CD4-positive, alpha-beta T cell (primary cell): ENCODE data around the gene SPSB1. TPM values are rescaled to one million over a fixed set of nuclear protein-coding genes. Genes with fewer than 3 reads are reported as not detected.

Experiments used
- ATAC-seq: fragments of 200-7000 bp; cut with Tn5 transposase; one replicate; pipeline ENCODE4 v1.10.0; 2022; ENCODE audit warnings: mild to moderate bottlenecking; ENCODE audit not compliant: poor library complexity
- CTCF ChIA-PET: fragments of 350-600 bp; sonication (Branson Sonifier 250); formaldehyde crosslinking; loops from one replicate; lab custom pipeline; 2021; ENCODE audit warnings: antibody characterized with exemption, inconsistent platforms; lab: Charles Lee
- POLR2A ChIA-PET: fragments of 350-600 bp; sonication (Branson Sonifier 250); formaldehyde crosslinking; loops from one replicate; lab custom pipeline; 2021; ENCODE audit warnings: antibody characterized with exemption, inconsistent platforms; lab: Charles Lee
- DNase-seq, 14 experiments: peaks; one replicate each; pipeline ENCODE4 v3.0.0-alpha.2; 2013 to 2020; ENCODE audit warnings: mixed read lengths in 2 of 14
- H3K27ac ChIP-seq, 2 donors: one replicate each; pipeline versions ENCODE4 v1.5.1 to v1.7.0; 2013; ENCODE audit warnings: low read length in 2 of 2, low read depth in 1 of 2, mild to moderate bottlenecking in 1 of 2
- H3K27me3 ChIP-seq, 2 experiments: 1 replicate in 1 of 2; 2 replicates in 1 of 2; pipeline versions ENCODE4 v1.6.1 to v1.7.0; 2013; ENCODE audit warnings: low read length in 2 of 2, control low read depth in 1 of 2, mild to moderate bottlenecking in 1 of 2, moderate library complexity in 1 of 2; ENCODE audit not compliant: insufficient read depth in 2 of 2, control insufficient read depth in 1 of 2
- H3K36me3 ChIP-seq: one replicate; pipeline ENCODE4 v1.6.1; 2013; ENCODE audit warnings: low read length, control low read depth; ENCODE audit not compliant: insufficient read depth
- H3K4me1 ChIP-seq: one replicate; pipeline ENCODE4 v1.6.1; 2013; ENCODE audit warnings: low read length, control low read depth; ENCODE audit not compliant: insufficient read depth
- H3K4me3 ChIP-seq: one replicate; pipeline ENCODE4 v1.5.1; 2013; ENCODE audit warnings: mild to moderate bottlenecking, low read length, moderate library complexity
- H3K9me3 ChIP-seq, 2 experiments: 1 replicate in 1 of 2; 2 replicates in 1 of 2; pipeline versions ENCODE4 v1.6.1 to v1.7.0; 2013; ENCODE audit warnings: low read length in 2 of 2, mild to moderate bottlenecking in 2 of 2, control low read depth in 1 of 2, moderate library complexity in 1 of 2; ENCODE audit not compliant: control insufficient read depth in 1 of 2, insufficient read depth in 1 of 2
- H3K27ac Mint-ChIP-seq: one replicate; pipeline ENCODE4 v1.8.0; 2020; ENCODE audit warnings: mixed read lengths
- H3K27me3 Mint-ChIP-seq: one replicate; pipeline ENCODE4 v1.8.0; 2021; ENCODE audit warnings: mixed read lengths
- H3K36me3 Mint-ChIP-seq: one replicate; pipeline ENCODE4 v1.8.0; 2021; ENCODE audit warnings: low read depth, mixed read lengths
- H3K4me1 Mint-ChIP-seq: one replicate; pipeline ENCODE4 v1.8.0; 2021; ENCODE audit warnings: low read depth, mixed read lengths
- H3K4me3 Mint-ChIP-seq: one replicate; pipeline ENCODE4 v1.8.0; 2020; ENCODE audit warnings: mild to moderate bottlenecking, mixed read lengths
- H3K9me3 Mint-ChIP-seq: one replicate; pipeline ENCODE4 v1.8.0; 2020; ENCODE audit warnings: mixed read lengths
- intact Hi-C, 2 experiments: fragments of 100-400 bp; cut with DNase I in 1 of 2; cut with micrococcal nuclease in 1 of 2; formaldehyde crosslinking; loops; one replicate each; pipeline versions ENCODE4 v1.15.1 to v1.9.0; 2023 to 2025; cut with DNase I, micrococcal nuclease
- total RNA-seq, 174 experiments: library from RNA in 2 of 174; stranded (reverse) in 2 of 174; gene quantifications; one replicate each; pipeline ENCODE4 v1.2.3 and lab custom pipeline; 2021 to 2026
- TF ChIP-seq, protein P1 (sequence below): fragments of 200-600 bp; IDR thresholded peaks from one replicate; pipeline ENCODE4 v1.8.0; 2022; ENCODE audit warnings: antibody characterized with exemption, mild to moderate bottlenecking

Gene SPSB1
- total RNA-seq, 2 experiments from 2014 or later = 1.9 to 2.3 TPM

DNA sequence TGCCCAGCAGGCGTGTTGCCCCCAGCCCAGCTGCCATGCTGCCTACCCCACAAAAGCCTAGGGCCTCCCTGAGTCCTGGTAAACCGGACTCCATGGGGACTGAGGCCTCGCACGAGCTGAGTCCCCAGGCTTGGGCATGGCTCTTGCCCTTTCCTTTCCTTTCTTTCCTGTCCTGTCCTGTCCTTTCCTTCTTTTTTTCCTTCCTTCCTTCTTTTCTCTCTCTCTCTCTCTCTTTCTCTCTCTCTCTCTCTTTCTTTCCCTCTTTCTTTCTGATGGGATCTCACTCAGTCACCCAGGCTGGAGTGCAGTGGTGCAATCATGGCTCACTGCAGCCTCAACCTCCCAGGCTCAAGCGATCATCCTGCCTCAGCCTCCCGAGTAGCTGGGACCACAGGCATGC lies 104.4 kb downstream of the SPSB1 start:
- peaks cover 0 to 6% of the 10 kb centered on the region in 2 experiments for H3K9me3 ChIP-seq
- Mint-ChIP-seq H3K27ac (no peak overlapping the region), H3K4me3 (no peak overlapping the region), H3K27me3 (no peaks in the 10 kb centered on the region), H3K9me3 (peaks cover 4% of the 10 kb centered on the region), H3K4me1 (peaks cover 13% of the 10 kb centered on the region), H3K36me3 (no peaks in the 10 kb centered on the region)
- TF ChIP-seq, protein P1, sequence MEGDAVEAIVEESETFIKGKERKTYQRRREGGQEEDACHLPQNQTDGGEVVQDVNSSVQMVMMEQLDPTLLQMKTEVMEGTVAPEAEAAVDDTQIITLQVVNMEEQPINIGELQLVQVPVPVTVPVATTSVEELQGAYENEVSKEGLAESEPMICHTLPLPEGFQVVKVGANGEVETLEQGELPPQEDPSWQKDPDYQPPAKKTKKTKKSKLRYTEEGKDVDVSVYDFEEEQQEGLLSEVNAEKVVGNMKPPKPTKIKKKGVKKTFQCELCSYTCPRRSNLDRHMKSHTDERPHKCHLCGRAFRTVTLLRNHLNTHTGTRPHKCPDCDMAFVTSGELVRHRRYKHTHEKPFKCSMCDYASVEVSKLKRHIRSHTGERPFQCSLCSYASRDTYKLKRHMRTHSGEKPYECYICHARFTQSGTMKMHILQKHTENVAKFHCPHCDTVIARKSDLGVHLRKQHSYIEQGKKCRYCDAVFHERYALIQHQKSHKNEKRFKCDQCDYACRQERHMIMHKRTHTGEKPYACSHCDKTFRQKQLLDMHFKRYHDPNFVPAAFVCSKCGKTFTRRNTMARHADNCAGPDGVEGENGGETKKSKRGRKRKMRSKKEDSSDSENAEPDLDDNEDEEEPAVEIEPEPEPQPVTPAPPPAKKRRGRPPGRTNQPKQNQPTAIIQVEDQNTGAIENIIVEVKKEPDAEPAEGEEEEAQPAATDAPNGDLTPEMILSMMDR = no peak
- ChIA-PET CTCF (no interaction called here), POLR2A (no interaction called here)
- H3K27me3 ChIP-seq = no peaks in the 10 kb centered on the region
- intact Hi-C loops = no loop called here
- no peaks in the 10 kb centered on the region for H3K36me3 ChIP-seq
- no peak for DNase-seq
- no peak overlapping the region for H3K27ac ChIP-seq
- no peak for ATAC-seq
- H3K4me3 ChIP-seq = no peak overlapping the region
- peaks cover 23% of the 10 kb centered on the region for H3K4me1 ChIP-seq

- Histone ChIP-seq H3K9me3 (peaks cover 0 to 6% of the 10 kb centered on the region in 2 experiments), H3K4me3 (no peak overlapping the region), H3K27ac (no peak overlapping the region), H3K4me1 (peaks cover 23% of the 10 kb centered on the region), H3K27me3 (no peaks in the 10 kb centered on the region), H3K36me3 (no peaks in the 10 kb centered on the region)
- Mint-ChIP-seq H3K4me1 (peaks cover 13% of the 10 kb centered on the region), H3K27ac (no peak overlapping the region), H3K36me3 (no peaks in the 10 kb centered on the region), H3K9me3 (peaks cover 4% of the 10 kb centered on the region), H3K27me3 (no peaks in the 10 kb centered on the region), H3K4me3 (no peak overlapping the region)
- intact Hi-C loops = no loop called here
- ATAC-seq (no peak), DNase-seq (no peak)
- CTCF ChIA-PET = no interaction called here
- TF ChIP-seq, protein P1 = no peak
- POLR2A ChIA-PET = interaction anchor here (1.1 kb wide), 1 partner anchor 519 kb away, joined by 3 read pairs; the partner anchor contains the start of gene ENO1
Measured at GRCh38 chr1:9397997-9398526, 105.4 kb downstream of the SPSB1 start.

DNA sequence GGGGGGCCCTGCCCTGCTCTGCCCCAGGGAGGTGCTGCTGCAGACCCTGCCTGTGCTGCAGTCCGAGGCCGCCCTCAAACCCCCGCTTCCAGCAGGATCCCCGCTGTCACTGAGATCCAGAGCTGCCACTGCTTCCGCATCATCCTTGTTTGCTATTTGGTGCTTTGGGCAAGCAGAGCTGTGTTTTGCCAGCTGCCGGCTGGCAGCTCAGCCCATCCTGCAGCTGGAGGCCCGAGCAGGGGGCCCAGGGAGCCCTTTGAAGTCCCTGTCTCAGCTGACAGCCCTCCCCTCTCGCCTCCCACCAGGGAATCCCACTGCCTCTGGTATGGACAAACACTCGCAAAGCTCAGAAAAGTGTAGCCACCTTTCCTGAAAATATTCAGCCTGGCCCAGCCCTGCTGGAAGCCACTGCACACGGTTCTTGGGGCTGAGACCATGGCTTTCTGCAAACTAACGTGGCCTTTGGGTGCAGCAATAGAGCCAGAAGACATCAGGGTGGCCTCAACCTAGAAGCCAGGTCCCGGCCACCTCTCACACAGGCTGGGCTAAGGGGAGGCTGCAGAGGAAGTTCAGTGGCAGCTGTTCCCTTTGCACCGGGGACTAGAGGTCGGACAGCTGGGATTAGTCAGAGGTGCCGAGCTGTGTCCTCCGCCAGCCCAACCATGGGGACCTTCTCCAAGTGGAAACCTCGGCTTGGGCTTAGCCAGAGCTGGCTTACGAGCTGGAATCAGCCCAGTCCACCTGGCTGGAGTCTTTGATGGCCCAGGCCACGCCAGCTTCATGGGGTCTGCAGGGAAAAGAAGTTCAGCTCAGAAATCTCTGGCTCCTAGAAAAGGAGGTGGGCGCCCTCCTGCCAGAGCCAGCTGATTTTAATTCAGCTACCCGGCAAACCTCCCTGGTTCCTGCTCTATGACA lies 107.1 kb downstream of the SPSB1 start:
- Mint-ChIP-seq H3K9me3 (peaks cover 4% of the 10 kb centered on the region), H3K4me1 (peaks cover 13% of the 10 kb centered on the region), H3K4me3 (peak overlapping the region; percentile 25), H3K27me3 (no peaks in the 10 kb centered on the region), H3K36me3 (no peaks in the 10 kb centered on the region), H3K27ac (peak overlapping the region; percentile 49)
- DNase-seq (no peak), ATAC-seq (no peak)
- Histone ChIP-seq H3K27me3 (no peaks in the 10 kb centered on the region), H3K9me3 (peaks cover 0 to 2% of the 10 kb centered on the region in 2 experiments), H3K4me1 (peaks cover 23% of the 10 kb centered on the region), H3K4me3 (no peak overlapping the region), H3K27ac (no peak overlapping the region), H3K36me3 (no peaks in the 10 kb centered on the region)
- intact Hi-C loops = no loop called here
- TF ChIP-seq, protein P1 = no peak
- ChIA-PET POLR2A (interaction anchor here (0.8 to 1.5 kb wide), 3 partner anchors 9 to 28 kb away, joined by 3 to 8 read pairs (median 4); no protein-coding TSS in a partner anchor), CTCF (no interaction called here)
